Parathyroid adenoma (tissue), 2 donors: ENCODE results near the gene RSU1.

Experiments used
- H2AFZ ChIP-seq: fragments of 300-600 bp; sonication (generic); one replicate; pipeline ENCODE4 v1.7.0; 2017; ENCODE audit warnings: antibody characterized with exemption, mild to moderate bottlenecking
- H3K27ac ChIP-seq: fragments of 300-600 bp; sonication (generic); one replicate; pipeline ENCODE4 v1.7.0; 2017
- H3K27me3 ChIP-seq: fragments of 300-600 bp; sonication (generic); one replicate; pipeline ENCODE4 v1.7.0; 2017; ENCODE audit warnings: low read length; ENCODE audit not compliant: control insufficient read depth, insufficient read depth
- H3K36me3 ChIP-seq: fragments of 300-600 bp; sonication (generic); one replicate; pipeline ENCODE4 v1.7.0; 2017; ENCODE audit warnings: low read length; ENCODE audit not compliant: control insufficient read depth, insufficient read depth
- H3K4me1 ChIP-seq: fragments of 300-600 bp; sonication (generic); one replicate; pipeline ENCODE4 v1.7.0; 2017; ENCODE audit warnings: control low read depth
- H3K4me2 ChIP-seq: fragments of 300-600 bp; sonication (generic); one replicate; pipeline ENCODE4 v1.7.0; 2017; ENCODE audit warnings: low read length
- H3K4me3 ChIP-seq: fragments of 300-600 bp; sonication (generic); one replicate; pipeline ENCODE4 v1.7.0; 2017; ENCODE audit warnings: low read depth, low read length
- H3K79me2 ChIP-seq: fragments of 300-600 bp; sonication (generic); one replicate; pipeline ENCODE4 v1.7.0; 2017; ENCODE audit warnings: control low read depth
- H3K9ac ChIP-seq: fragments of 300-600 bp; sonication (generic); one replicate; pipeline ENCODE4 v1.7.0; 2017; ENCODE audit warnings: mild to moderate bottlenecking
- H3K9me3 ChIP-seq: fragments of 300-600 bp; sonication (generic); one replicate; pipeline ENCODE4 v1.7.0; 2017; ENCODE audit warnings: low read length; ENCODE audit not compliant: control insufficient read depth
- CTCF ChIP-seq: fragments of 300-600 bp; sonication (generic); IDR thresholded peaks from one replicate; pipeline ENCODE4 v1.7.0; 2017; ENCODE audit warnings: antibody characterized with exemption, mild to moderate bottlenecking
- donor health status: primary hyperparathyroidism.

RSU1 gene

GRCh38 chr10:16804123-16804522 is 13.1 kb downstream of the RSU1 start:
- no peak for TF ChIP-seq CTCF
- Histone ChIP-seq H3K27me3 (no peaks in the 10 kb centered on the region), H3K9me3 (no peaks in the 10 kb centered on the region), H3K36me3 (no peaks in the 10 kb centered on the region), H3K4me2 (no peak overlapping the region), H2AFZ (no peak overlapping the region), H3K27ac (no peak overlapping the region), H3K4me1 (no peaks in the 10 kb centered on the region), H3K4me3 (no peak overlapping the region), H3K79me2 (peaks cover 3% of the 10 kb centered on the region), H3K9ac (no peak overlapping the region)

GRCh38 chr10:16803464-16803863 is 13.8 kb downstream of the RSU1 start:
- Histone ChIP-seq H3K36me3 (no peaks in the 10 kb centered on the region), H3K27ac (no peak overlapping the region), H2AFZ (no peak overlapping the region), H3K79me2 (peaks cover 6% of the 10 kb centered on the region), H3K4me3 (no peak overlapping the region), H3K9ac (no peak overlapping the region), H3K27me3 (no peaks in the 10 kb centered on the region), H3K9me3 (no peaks in the 10 kb centered on the region), H3K4me1 (no peaks in the 10 kb centered on the region), H3K4me2 (no peak overlapping the region)
- no peak for TF ChIP-seq CTCF

GRCh38 chr10:16799621-16800020 is 17.6 kb downstream of the RSU1 start:
- Histone ChIP-seq H3K27ac (no peak overlapping the region), H3K79me2 (peaks cover 6% of the 10 kb centered on the region), H3K36me3 (no peaks in the 10 kb centered on the region), H3K4me2 (no peak overlapping the region), H2AFZ (no peak overlapping the region), H3K4me3 (no peak overlapping the region), H3K27me3 (no peaks in the 10 kb centered on the region), H3K9ac (no peak overlapping the region), H3K4me1 (no peaks in the 10 kb centered on the region), H3K9me3 (no peaks in the 10 kb centered on the region)
- no peak for TF ChIP-seq CTCF

GRCh38 chr10:16798571-16798970 is 18.7 kb downstream of the RSU1 start:
- no peaks in the 10 kb centered on the region for H3K4me1 ChIP-seq
- H3K9me3 ChIP-seq, result no peaks in the 10 kb centered on the region
- H2AFZ ChIP-seq, result no peak overlapping the region
- no peak overlapping the region for H3K4me3 ChIP-seq
- H3K4me2 ChIP-seq, result no peak overlapping the region
- H3K36me3 ChIP-seq, result no peaks in the 10 kb centered on the region
- H3K79me2 ChIP-seq, result peaks cover 6% of the 10 kb centered on the region
- no peak overlapping the region for H3K9ac ChIP-seq
- TF ChIP-seq CTCF, result no peak
- H3K27ac ChIP-seq, result no peak overlapping the region
- H3K27me3 ChIP-seq, result no peaks in the 10 kb centered on the region

GRCh38 chr10:16795410-16796073 is 21.7 kb downstream of the RSU1 start:
- no peak for TF ChIP-seq CTCF
- Histone ChIP-seq H3K36me3 (no peaks in the 10 kb centered on the region), H3K9me3 (no peaks in the 10 kb centered on the region), H3K9ac (no peak overlapping the region), H3K4me1 (no peaks in the 10 kb centered on the region), H3K27ac (no peak overlapping the region), H3K4me2 (no peak overlapping the region), H2AFZ (no peak overlapping the region), H3K4me3 (no peak overlapping the region), H3K79me2 (peaks cover 5% of the 10 kb centered on the region), H3K27me3 (no peaks in the 10 kb centered on the region)
